Measurements from ENCODE around the gene LYRM4.

DNA sequence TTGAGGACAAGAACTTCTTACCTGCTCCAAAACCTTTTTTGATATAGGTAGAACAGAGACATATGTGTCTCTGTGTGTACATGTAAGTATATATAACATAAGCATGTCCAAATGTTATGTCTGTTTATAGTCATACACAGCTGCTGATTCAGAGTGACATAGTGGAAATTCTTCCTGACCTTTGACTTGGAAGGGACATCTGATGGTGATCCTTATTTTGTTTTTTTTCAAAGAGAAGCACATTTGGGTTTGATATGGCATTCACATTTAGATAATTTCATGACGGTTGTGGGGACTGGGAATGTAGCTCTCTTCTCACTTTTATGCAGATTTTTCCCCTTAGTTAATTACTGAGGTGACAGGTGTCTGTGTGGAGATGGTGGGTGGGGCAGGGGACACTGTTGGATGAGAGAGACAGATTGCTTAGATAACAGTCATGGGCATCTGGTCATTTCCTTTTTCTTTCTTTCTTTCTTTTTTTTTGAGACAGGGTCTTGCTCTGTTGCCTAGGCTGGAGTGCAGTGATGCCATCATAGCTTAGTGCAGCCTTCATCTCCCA is 39.5 kb upstream of the LYRM4 start:
- no peak for TF ChIP-seq CTCF (IDR thresholded peaks at IDR 0.05; ENCODE audit: poor library complexity, severe bottlenecking)
- no peak for TF ChIP-seq MXI1 (conservative IDR thresholded peaks at IDR 0.05; ENCODE audit: poor library complexity, severe bottlenecking)
- TF ChIP-seq POLR2AphosphoS5 (IDR thresholded peaks at IDR 0.05) = no peak
- no peak for TF ChIP-seq EZH2 (IDR thresholded peaks at IDR 0.05; ENCODE audit: borderline replicate concordance, insufficient read depth, low read length, poor library complexity, severe bottlenecking)

Measured in neural cell (in vitro differentiated cells).